A549 (cell line): ENCODE data around the gene PLOD2. TPM values are rescaled to one million over a fixed set of nuclear protein-coding genes. Genes with fewer than 3 reads are reported as not detected.

Experiments used
- ATAC-seq, 2 experiments: fragments of 200-7000 bp in 1 of 2; fragments of >200 bp in 1 of 2; cut with Nextera tagmentation in 1 of 2; cut with Tn5 transposase in 1 of 2; 3 replicates each; pipeline versions ENCODE4 v1.8.0 to v1.9.1; 2018 to 2020; ENCODE audit warnings: mild to moderate bottlenecking in 1 of 2, moderate library complexity in 1 of 2
- CTCF ChIA-PET: fragments of 300-600 bp; sonication (Branson Sonifier 250); formaldehyde crosslinking; extraction: SDS; loops from one replicate; lab custom pipeline; 2021; ENCODE audit warnings: antibody characterized with exemption, inconsistent platforms; lab: Yijun Ruan, JAX
- POLR2A ChIA-PET: fragments of 350-600 bp; formaldehyde crosslinking; extraction: SDS; loops from one replicate; lab custom pipeline; 2021; ENCODE audit warnings: antibody characterized with exemption, inconsistent platforms; lab: Yijun Ruan, JAX
- DNase-seq, 2 experiments: peaks; one replicate each; pipeline versions ENCODE4 v3.0.0 to v3.0.0-alpha.2; 2011 to 2016; ENCODE audit warnings: low read depth in 1 of 2, low spot score in 1 of 2
- FAIRE-seq: peaks from 2 replicates; lab custom pipeline; 2011; peaks lifted over from hg19 to GRCh38; lab: Jason Lieb, UNC
- H3K27ac ChIP-seq, 2 experiments: fragments of >200 bp; sonication (Bioruptor Twin); formaldehyde crosslinking; 3 replicates each; pipeline ENCODE4 v1.5.1; 2016 to 2017
- H3K4me1 ChIP-seq: fragments of >200 bp; sonication (Bioruptor Twin); formaldehyde crosslinking; 3 replicates; pipeline ENCODE4 v1.6.1; 2016
- H3K4me2 ChIP-seq: fragments of >200 bp; sonication (Bioruptor Twin); formaldehyde crosslinking; 3 replicates; pipeline ENCODE4 v1.6.1; 2016
- H3K4me3 ChIP-seq: fragments of >200 bp; sonication (Bioruptor Twin); formaldehyde crosslinking; 3 replicates; pipeline ENCODE4 v1.5.1; 2016
- H3K9me3 ChIP-seq: fragments of >200 bp; sonication (Bioruptor Twin); formaldehyde crosslinking; 3 replicates; pipeline ENCODE4 v1.6.1; 2016
- BHLHE40 ChIP-seq: IDR thresholded peaks from 2 replicates; pipeline ENCODE4 v1.6.1; 2012; ENCODE audit warnings: low read depth, low read length, inconsistent platforms
- CBX2 ChIP-seq: fragments of 200-600 bp; sonication (generic); IDR thresholded peaks from 2 replicates; pipeline ENCODE4 v1.6.1; 2016; ENCODE audit warnings: low read depth, mild to moderate bottlenecking, borderline replicate concordance
- CBX8 ChIP-seq: fragments of 200-600 bp; sonication (generic); IDR thresholded peaks from 2 replicates; pipeline ENCODE4 v1.6.1; 2016
- CHD2 ChIP-seq: fragments of 150-350 bp; IDR thresholded peaks from 2 replicates; pipeline ENCODE4 v1.6.1; 2014; ENCODE audit warnings: low read length; ENCODE audit not compliant: partially characterized antibody
- EHF ChIP-seq: fragments of 250-450 bp; sonication (Bioruptor Pico); IDR thresholded peaks from 2 replicates; pipeline ENCODE4 v1.5.0; 2020; ENCODE audit warnings: mild to moderate bottlenecking
- FOXS1 ChIP-seq: fragments of 250-450 bp; sonication (Bioruptor Pico); IDR thresholded peaks from 2 replicates; pipeline ENCODE4 v1.5.0; 2020; ENCODE audit warnings: mild to moderate bottlenecking, moderate library complexity
- HEYL ChIP-seq: fragments of 250-450 bp; sonication (Bioruptor Pico); IDR thresholded peaks from 2 replicates; pipeline ENCODE4 v1.8.0; 2021; ENCODE audit warnings: mild to moderate bottlenecking, moderate library complexity
- HOXB13 ChIP-seq: fragments of 250-450 bp; sonication (Bioruptor Pico); IDR thresholded peaks from 2 replicates; pipeline ENCODE4 v1.5.0; 2020; ENCODE audit warnings: low read depth, mild to moderate bottlenecking, moderate library complexity
- KDM1A ChIP-seq: fragments of 200-600 bp; sonication (generic); IDR thresholded peaks from 2 replicates; pipeline ENCODE4 v1.6.1; 2016; ENCODE audit warnings: low read depth, mild to moderate bottlenecking
- KDM5A ChIP-seq: fragments of 200-600 bp; sonication (generic); IDR thresholded peaks from 2 replicates; pipeline ENCODE4 v1.6.1; 2016; ENCODE audit warnings: antibody characterized with exemption, mild to moderate bottlenecking
- MAFK ChIP-seq: fragments of 450-650 bp; IDR thresholded peaks from 2 replicates; pipeline ENCODE4 v1.6.1; 2014; ENCODE audit not compliant: partially characterized antibody
- MAZ ChIP-seq: fragments of 150-350 bp; IDR thresholded peaks from 2 replicates; pipeline ENCODE4 v1.6.1; 2014; ENCODE audit warnings: antibody characterized with exemption, low read depth, low read length, borderline replicate concordance
- MYC ChIP-seq: IDR thresholded peaks from 2 replicates; pipeline ENCODE4 v1.6.1; 2012; ENCODE audit warnings: mild to moderate bottlenecking, inconsistent platforms, low read length, improper control_type of control experiment, borderline replicate concordance
- NFE2L2 ChIP-seq: fragments of 150-350 bp; conservative IDR thresholded peaks from 2 replicates; pipeline ENCODE4 v1.6.1; 2014; ENCODE audit warnings: low read length
- NR3C1 ChIP-seq: fragments of >200 bp; sonication (Bioruptor Twin); formaldehyde crosslinking; IDR thresholded peaks from 3 replicates; pipeline ENCODE4 v1.6.1; 2017
- RAD21 ChIP-seq, 2 experiments: fragments of >200 bp in 1 of 2; sonication (Bioruptor Twin) in 1 of 2; formaldehyde crosslinking in 1 of 2; IDR thresholded peaks in 1 of 2; conservative IDR thresholded peaks in 1 of 2; 2 replicates in 1 of 2; 3 replicates in 1 of 2; pipeline ENCODE4 v1.6.1; 2012 to 2018; ENCODE audit warnings: inconsistent platforms in 1 of 2
- RCOR1 ChIP-seq: fragments of 150-350 bp; IDR thresholded peaks from 2 replicates; pipeline ENCODE4 v1.6.1; 2014; ENCODE audit warnings: antibody characterized with exemption, low read length, low read depth
- RNF2 ChIP-seq: fragments of 200-600 bp; sonication (generic); IDR thresholded peaks from 2 replicates; pipeline ENCODE4 v1.6.1; 2016; ENCODE audit warnings: low read depth, mild to moderate bottlenecking, antibody characterized with exemption, moderate library complexity, borderline replicate concordance
- SREBF2 ChIP-seq: fragments of 450-650 bp; IDR thresholded peaks from 2 replicates; pipeline ENCODE4 v1.6.1; 2014; ENCODE audit warnings: mild to moderate bottlenecking, moderate library complexity
- TFCP2L1 ChIP-seq: fragments of 250-450 bp; sonication (Bioruptor Pico); IDR thresholded peaks from 2 replicates; pipeline ENCODE4 v1.5.0; 2021; ENCODE audit warnings: mild to moderate bottlenecking
- TP53 ChIP-seq: fragments of 250-450 bp; sonication (Bioruptor Pico); IDR thresholded peaks from 2 replicates; pipeline ENCODE4 v1.5.0; 2021; ENCODE audit warnings: mild to moderate bottlenecking, moderate library complexity
- ZFP36 ChIP-seq: fragments of 450-650 bp; IDR thresholded peaks from 2 replicates; pipeline ENCODE4 v1.6.1; 2014; ENCODE audit warnings: borderline replicate concordance; ENCODE audit not compliant: partially characterized antibody
- ZNF302 ChIP-seq: fragments of 250-450 bp; sonication (Bioruptor Pico); IDR thresholded peaks from 2 replicates; pipeline ENCODE4 v1.9.0; 2021; ENCODE audit warnings: inconsistent platforms, mild to moderate bottlenecking, moderate library complexity
- ZSCAN20 ChIP-seq: fragments of 250-450 bp; sonication (Bioruptor Pico); IDR thresholded peaks from 2 replicates; pipeline ENCODE4 v1.8.0; 2022; ENCODE audit warnings: mild to moderate bottlenecking, moderate library complexity
- WGBS: methylation state at CpG from one replicate; pipeline ENCODE4 v1.1.6; 2017; ENCODE audit errors: missing lambda C conversion rate; 5-methylcytosine and 5-hydroxymethylcytosine counted together
- polyA plus RNA-seq, 4 experiments: library from polyadenylated mRNA; depleted of rRNA in 3 of 4; stranded (reverse); fragments of >200 nt; fragmentation: RNase III in 1 of 4; extraction: RNeasy Plus Mini Kit Qiagen cat#74134 plus additional on column Dnase treatment in 1 of 4; gene quantifications; 2 replicates in 3 of 4; 3 replicates in 1 of 4; pipeline ENCODE4 v1.2.3, GENCODE V29; 2011 to 2017
- TF ChIP-seq, protein P1 (sequence below): IDR thresholded peaks from 2 replicates; pipeline ENCODE4 v1.6.1; 2012; ENCODE audit warnings: low read depth, borderline replicate concordance

The PLOD2 gene
- polyA plus RNA-seq, 2 of the 4 experiments (the other 2 are of a cell fraction) = 159 to 174 TPM

DNA sequence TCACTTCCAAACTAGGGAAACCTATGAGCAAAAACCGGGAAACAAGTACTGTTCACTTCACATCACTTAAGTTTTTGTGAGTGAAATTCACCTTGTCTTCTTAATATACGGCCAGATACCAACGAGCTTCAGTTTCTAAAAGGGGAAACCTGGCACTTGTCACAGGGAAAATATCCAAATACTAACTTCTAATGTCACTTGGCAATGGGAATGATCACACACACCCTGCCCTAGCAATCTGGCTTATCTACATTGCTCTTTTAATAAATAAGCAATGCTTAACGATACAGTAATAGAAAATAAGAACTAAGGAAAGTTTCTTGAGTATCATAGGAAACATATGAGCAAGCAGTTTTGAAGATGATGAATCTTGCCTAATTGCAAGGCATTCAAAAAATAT lies 34.6 kb upstream of the PLOD2 start:
- 68% methylated on average over 4 of the region's 4 CpGs for WGBS
- H3K9me3 ChIP-seq = no peaks in the 10 kb centered on the region
- DNase-seq = no peak
- H3K4me3 ChIP-seq = no peak overlapping the region
- ATAC-seq = no peak
- ChIA-PET CTCF (interaction anchor here (1.0 to 3.1 kb wide), 3 partner anchors 8 to 131 kb away, joined by 3 to 16 read pairs (median 7); no protein-coding TSS in a partner anchor), POLR2A (no interaction called here)
- no peaks in the 10 kb centered on the region for H3K4me1 ChIP-seq
- no peak overlapping the region for H3K27ac ChIP-seq
- FAIRE-seq = no peak
- TF ChIP-seq, protein P1, sequence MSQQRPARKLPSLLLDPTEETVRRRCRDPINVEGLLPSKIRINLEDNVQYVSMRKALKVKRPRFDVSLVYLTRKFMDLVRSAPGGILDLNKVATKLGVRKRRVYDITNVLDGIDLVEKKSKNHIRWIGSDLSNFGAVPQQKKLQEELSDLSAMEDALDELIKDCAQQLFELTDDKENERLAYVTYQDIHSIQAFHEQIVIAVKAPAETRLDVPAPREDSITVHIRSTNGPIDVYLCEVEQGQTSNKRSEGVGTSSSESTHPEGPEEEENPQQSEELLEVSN = no peak
- TF ChIP-seq CHD2 = no peak
- TF ChIP-seq ZNF302 (CRISPR knock-in tag) = no peak
- TF ChIP-seq CBX2 = no peak
- no peak for TF ChIP-seq MAFK
- no peak for TF ChIP-seq TP53
- TF ChIP-seq CBX8 = no peak
- no peak for TF ChIP-seq KDM1A
- no peak for TF ChIP-seq ZSCAN20 (CRISPR knock-in tag)
- no peak for TF ChIP-seq MYC
- no peak for TF ChIP-seq TFCP2L1 (CRISPR knock-in tag)
- TF ChIP-seq NFE2L2 = no peak
- TF ChIP-seq MAZ = no peak
- TF ChIP-seq ZFP36 = no peak
- TF ChIP-seq RNF2 = no peak
- TF ChIP-seq FOXS1 = no peak
- no peak for TF ChIP-seq RCOR1
- H3K4me2 ChIP-seq = no peak overlapping the region

DNA sequence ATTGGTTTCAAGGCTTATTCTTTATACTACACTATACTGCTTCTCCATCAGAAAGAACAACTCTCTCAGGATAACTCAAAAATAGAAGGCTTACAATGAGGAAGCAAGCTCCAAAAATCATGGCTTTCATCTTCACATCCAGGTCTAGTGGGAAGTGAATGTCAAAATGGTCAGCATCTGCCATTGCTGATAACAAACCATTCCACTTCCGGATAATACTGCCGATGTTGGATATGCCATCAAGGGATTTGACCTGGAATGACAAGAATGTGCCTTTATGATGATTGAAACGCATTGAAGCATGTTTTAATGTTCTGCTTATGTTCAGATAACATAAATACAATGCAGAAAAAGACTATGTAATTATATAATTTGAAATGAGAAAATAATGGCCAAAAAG lies 34.0 kb upstream of the PLOD2 start:
- Histone ChIP-seq H3K4me1 (no peaks in the 10 kb centered on the region), H3K4me2 (no peak overlapping the region), H3K9me3 (no peaks in the 10 kb centered on the region), H3K4me3 (no peak overlapping the region), H3K27ac (no peak overlapping the region)
- ChIA-PET POLR2A (no interaction called here), CTCF (interaction anchor here (0.7 to 3.1 kb wide), 3 partner anchors 130 to 382 kb away, joined by 3 to 16 read pairs (median 7); no protein-coding TSS in a partner anchor)
- DNase-seq (no peak), FAIRE-seq (peak; percentile 51), ATAC-seq (no peak)
- WGBS = 87% methylated on average over 3 of the region's 3 CpGs
- TF ChIP-seq HEYL (CRISPR knock-in tag) = no peak
- TF ChIP-seq RAD21 (conservative IDR thresholded peaks at IDR 0.05 in 1 of 2, IDR thresholded peaks at IDR 0.05 in 1 of 2) = no peak

DNA sequence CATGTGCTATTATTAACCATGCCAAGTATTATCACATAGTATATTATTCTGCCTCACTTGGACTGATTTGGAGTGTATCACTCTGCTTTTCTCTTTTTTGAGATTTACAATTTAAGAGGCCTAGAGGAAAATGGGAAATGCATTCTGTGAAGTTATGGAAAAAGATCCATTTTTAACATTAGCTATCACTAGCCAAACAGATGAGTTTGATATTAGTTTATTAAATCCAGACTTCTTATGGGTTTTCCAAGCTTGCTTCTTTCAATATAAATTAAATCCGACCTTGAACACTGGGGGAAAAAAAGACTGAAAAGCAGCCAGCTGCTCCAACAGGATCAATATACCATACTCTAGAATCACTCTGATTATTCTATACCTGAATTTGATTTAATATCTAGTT lies 30.1 kb upstream of the PLOD2 start:
- ChIA-PET CTCF (interaction anchor here (0.6 to 5.1 kb wide), 8 partner anchors 13 to 448 kb away, joined by 3 to 63 read pairs (median 23); no protein-coding TSS in a partner anchor), POLR2A (no interaction called here)
- no peak overlapping the region for H3K4me3 ChIP-seq
- WGBS = 81% methylated on average over 1 of the region's 1 CpG
- H3K4me2 ChIP-seq = no peak overlapping the region
- FAIRE-seq = no peak
- no peak for ATAC-seq
- H3K4me1 ChIP-seq = peaks cover 19% of the 10 kb centered on the region
- no peaks in the 10 kb centered on the region for H3K9me3 ChIP-seq
- TF ChIP-seq SREBF2 (no peak), KDM5A (no peak), EHF (CRISPR knock-in tag) (no peak), NR3C1 (no peak), BHLHE40 (no peak), CBX2 (no peak), HOXB13 (no peak)
- H3K27ac ChIP-seq = no peak overlapping the region
- DNase-seq = no peak
